ENCODE data around the gene ZDHHC11B. TPM values are rescaled to one million over a fixed set of nuclear protein-coding genes. Genes with fewer than 3 reads are reported as not detected.

ZDHHC11B gene
- total RNA-seq, 2 donors from 2014 or later = 9.1 to 14.9 TPM

- intact Hi-C loops (cut with DNase I) = loop anchor here in 1 of 2 donors (5.0 kb wide), 1 partner anchor 70 kb away; no protein-coding TSS in a partner anchor
- peak; percentile 19 for DNase-seq (ENCODE audit: low spot score)
Observed at GRCh38 chr5:772547-772890, 12.0 kb downstream of the ZDHHC11B start.

- intact Hi-C loops (cut with DNase I) = loop anchor here in 1 of 2 donors (5.0 kb wide), 1 partner anchor 70 kb away; no protein-coding TSS in a partner anchor
- DNase-seq (ENCODE audit: low spot score) = peak; percentile 52
Observed at GRCh38 chr5:771841-772546, 12.5 kb downstream of the ZDHHC11B start.

GRCh38 chr5:771087-771781, 13.3 kb downstream of the ZDHHC11B start:
- intact Hi-C loops (cut with DNase I) = loop anchor here in 1 of 2 donors (5.0 kb wide), 1 partner anchor 69 kb away; no protein-coding TSS in a partner anchor
- peak; percentile 82 for DNase-seq (ENCODE audit: low spot score)

GRCh38 chr5:770585-770984, 13.9 kb downstream of the ZDHHC11B start:
- peak; percentile 85 for DNase-seq (ENCODE audit: low spot score)
- intact Hi-C loops (cut with DNase I) = loop anchor here in 1 of 2 donors (5.0 kb wide), 1 partner anchor 68 kb away; no protein-coding TSS in a partner anchor

- peak; percentile 82 for DNase-seq (ENCODE audit: low spot score)
- intact Hi-C loops (cut with DNase I) = loop anchor here (5.0 to 10.0 kb wide), 2 partner anchors 67 to 75 kb away; partner anchors contain the start of gene TPPP (in 1 of the 2)
Observed at GRCh38 chr5:769485-770145, 14.9 kb downstream of the ZDHHC11B start.

- intact Hi-C loops (cut with DNase I) = loop anchor here in 1 of 2 donors (10.0 kb wide), 1 partner anchor 72 kb away; the partner anchor contains the start of gene TPPP
- DNase-seq (ENCODE audit: low spot score) = peak; percentile 87
Observed at GRCh38 chr5:766666-767431, 17.7 kb downstream of the ZDHHC11B start.

- intact Hi-C loops (cut with DNase I) = loop anchor here in 1 of 2 donors (10.0 kb wide), 1 partner anchor 71 kb away; the partner anchor contains the start of gene TPPP
- DNase-seq (ENCODE audit: low spot score) = peak; percentile 85
Observed at GRCh38 chr5:765948-766631, 18.4 kb downstream of the ZDHHC11B start.

- intact Hi-C loops (cut with DNase I) = loop anchor here in 1 of 2 donors (10.0 kb wide), 1 partner anchor 69 kb away; the partner anchor contains the start of gene TPPP
- peak; percentile 87 for DNase-seq (ENCODE audit: low spot score)
Observed at GRCh38 chr5:763998-764781, 20.3 kb downstream of the ZDHHC11B start.

- DNase-seq (ENCODE audit: low spot score) = peak; percentile 67
- intact Hi-C loops (cut with DNase I) = loop anchor here in 1 of 2 donors (10.0 kb wide), 1 partner anchor 69 kb away; the partner anchor contains the start of gene TPPP
Observed at GRCh38 chr5:763397-763796, 21.1 kb downstream of the ZDHHC11B start.

- peak; percentile 53 for DNase-seq (ENCODE audit: low spot score)
- intact Hi-C loops (cut with DNase I) = loop anchor here in 1 of 2 donors (10.0 kb wide), 1 partner anchor 68 kb away; the partner anchor contains the start of gene TPPP
Observed at GRCh38 chr5:762996-763395, 21.5 kb downstream of the ZDHHC11B start.

GRCh38 chr5:761854-762710, 22.4 kb downstream of the ZDHHC11B start:
- intact Hi-C loops (cut with DNase I) = loop anchor here in 1 of 2 donors (10.0 kb wide), 1 partner anchor 67 kb away; the partner anchor contains the start of gene TPPP
- peak; percentile 87 for DNase-seq (ENCODE audit: low spot score)

- peak; percentile 85 for DNase-seq (ENCODE audit: low spot score)
- intact Hi-C loops (cut with DNase I) = loop anchor here in 1 of 2 donors (10.0 kb wide), 1 partner anchor 66 kb away; the partner anchor contains the start of gene TPPP
Observed at GRCh38 chr5:761059-761771, 23.3 kb downstream of the ZDHHC11B start.

- intact Hi-C loops (cut with DNase I) = loop anchor here in 1 of 2 donors (10.0 kb wide), 1 partner anchor 66 kb away; the partner anchor contains the start of gene TPPP
- DNase-seq (ENCODE audit: low spot score) = peak; percentile 86
Observed at GRCh38 chr5:760363-761058, 24.0 kb downstream of the ZDHHC11B start.

- peak; percentile 87 for DNase-seq (ENCODE audit: low spot score)
- intact Hi-C loops (cut with DNase I) = loop anchor here (5.0 to 10.0 kb wide), 2 partner anchors 65 to 82 kb away; partner anchors contain the start of gene TPPP (in 1 of the 2)
Observed at GRCh38 chr5:759781-760362, 24.7 kb downstream of the ZDHHC11B start.
